Body of pancreas (tissue), 4 donors: ENCODE results near the gene AGPAT3.

Experiments used
- CTCF ChIP-seq, 7 experiments: fragments of 450-650 bp in 4 of 7; fragments of 200-600 bp in 3 of 7; sonication (generic) in 3 of 7; IDR thresholded peaks; one replicate each; pipeline ENCODE4 v1.5.1; 2016 to 2019; ENCODE audit warnings: antibody characterized with exemption in 7 of 7
- POLR2A ChIP-seq, 3 donors: fragments of 450-650 bp; IDR thresholded peaks; one replicate each; pipeline ENCODE4 v1.6.1; 2016; ENCODE audit warnings: antibody characterized with exemption in 3 of 3, mild to moderate bottlenecking in 2 of 3

DNA sequence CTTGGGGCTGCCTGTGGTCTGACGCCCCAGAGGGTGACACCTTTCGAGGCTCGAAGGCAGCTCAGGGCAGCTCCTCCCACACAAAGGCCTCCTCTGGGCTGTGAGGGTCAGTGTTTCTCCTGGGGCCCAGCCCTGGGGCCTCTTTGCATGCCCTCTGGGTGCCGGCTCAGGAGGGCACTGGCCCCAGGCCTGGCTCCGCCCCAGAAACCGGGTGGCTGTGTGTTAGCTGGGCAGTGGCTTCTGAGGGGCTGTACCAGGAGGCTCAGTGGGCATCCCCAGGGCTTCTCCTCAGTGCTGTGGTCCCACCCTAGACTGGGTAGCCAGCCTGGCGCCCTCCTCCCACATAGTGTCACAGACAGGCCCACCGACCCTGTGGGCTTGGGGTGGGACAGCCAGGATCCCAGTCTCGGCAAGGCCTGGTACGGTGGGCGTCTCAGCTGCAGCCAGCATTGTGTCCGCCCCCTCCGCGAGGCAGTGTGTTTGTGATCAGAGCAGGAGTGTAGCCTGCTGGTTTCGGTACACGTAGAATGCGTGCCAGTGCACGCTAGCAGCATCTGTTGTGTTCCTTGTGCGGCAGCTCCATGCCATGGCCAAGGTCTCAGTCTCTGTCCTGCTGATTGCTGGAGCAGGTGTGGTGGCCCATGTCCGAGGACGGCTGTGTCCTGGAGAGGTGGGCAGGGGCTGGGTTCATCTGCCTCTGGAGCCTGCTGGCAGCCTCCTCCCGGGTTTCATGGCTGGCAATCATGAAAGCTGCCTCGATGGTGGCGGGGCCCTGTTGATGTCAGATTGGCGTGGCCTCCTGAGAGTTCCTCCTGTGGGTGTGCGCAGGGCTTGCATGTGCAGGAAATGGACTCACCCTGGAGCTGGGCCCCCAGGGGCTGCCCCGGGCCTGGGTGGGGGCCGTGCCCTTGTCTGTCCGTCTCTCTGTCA, 47.6 kb upstream of the AGPAT3 start:
- no peak for TF ChIP-seq CTCF (IDR thresholded peaks at IDR 0.05)
- TF ChIP-seq POLR2A (IDR thresholded peaks at IDR 0.05) = no peak
